Measurements from ENCODE around the gene ANO6.

DNA sequence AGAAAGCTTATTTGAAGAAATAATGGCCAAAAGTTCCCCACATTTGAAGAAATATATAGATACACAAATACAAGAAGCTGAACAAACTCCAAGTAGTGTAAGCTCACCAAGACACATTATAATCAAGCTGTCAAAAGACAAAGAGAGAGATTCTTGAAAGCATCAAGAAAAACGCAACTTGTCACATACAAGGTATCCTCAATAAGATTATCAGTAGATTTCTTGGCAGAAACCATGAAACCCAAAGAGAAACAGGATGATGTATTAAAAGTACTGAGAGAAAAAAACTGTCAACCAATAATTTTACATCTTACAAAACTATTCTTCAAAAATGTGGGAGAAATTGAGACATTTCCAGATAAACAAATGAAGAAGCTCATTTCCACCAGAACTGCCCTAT lies 263.0 kb downstream of the ANO6 start:
- TF ChIP-seq POLR2A (IDR thresholded peaks at IDR 0.05), result no peak
- TF ChIP-seq, protein P1, sequence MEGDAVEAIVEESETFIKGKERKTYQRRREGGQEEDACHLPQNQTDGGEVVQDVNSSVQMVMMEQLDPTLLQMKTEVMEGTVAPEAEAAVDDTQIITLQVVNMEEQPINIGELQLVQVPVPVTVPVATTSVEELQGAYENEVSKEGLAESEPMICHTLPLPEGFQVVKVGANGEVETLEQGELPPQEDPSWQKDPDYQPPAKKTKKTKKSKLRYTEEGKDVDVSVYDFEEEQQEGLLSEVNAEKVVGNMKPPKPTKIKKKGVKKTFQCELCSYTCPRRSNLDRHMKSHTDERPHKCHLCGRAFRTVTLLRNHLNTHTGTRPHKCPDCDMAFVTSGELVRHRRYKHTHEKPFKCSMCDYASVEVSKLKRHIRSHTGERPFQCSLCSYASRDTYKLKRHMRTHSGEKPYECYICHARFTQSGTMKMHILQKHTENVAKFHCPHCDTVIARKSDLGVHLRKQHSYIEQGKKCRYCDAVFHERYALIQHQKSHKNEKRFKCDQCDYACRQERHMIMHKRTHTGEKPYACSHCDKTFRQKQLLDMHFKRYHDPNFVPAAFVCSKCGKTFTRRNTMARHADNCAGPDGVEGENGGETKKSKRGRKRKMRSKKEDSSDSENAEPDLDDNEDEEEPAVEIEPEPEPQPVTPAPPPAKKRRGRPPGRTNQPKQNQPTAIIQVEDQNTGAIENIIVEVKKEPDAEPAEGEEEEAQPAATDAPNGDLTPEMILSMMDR (IDR thresholded peaks at IDR 0.05), result no peak
